ENCODE measurements around the gene RNPS1. TPM values are rescaled to one million over a fixed set of nuclear protein-coding genes. Genes with fewer than 3 reads are reported as not detected.

RNPS1 gene
- polyA plus RNA-seq, 12 donors: 151 to 206 (median 167) TPM; not detected in 1

GRCh38 chr16:2238838-2239675 lies 28.9 kb downstream of the RNPS1 start:
- DNase-seq: no peak

DNA sequence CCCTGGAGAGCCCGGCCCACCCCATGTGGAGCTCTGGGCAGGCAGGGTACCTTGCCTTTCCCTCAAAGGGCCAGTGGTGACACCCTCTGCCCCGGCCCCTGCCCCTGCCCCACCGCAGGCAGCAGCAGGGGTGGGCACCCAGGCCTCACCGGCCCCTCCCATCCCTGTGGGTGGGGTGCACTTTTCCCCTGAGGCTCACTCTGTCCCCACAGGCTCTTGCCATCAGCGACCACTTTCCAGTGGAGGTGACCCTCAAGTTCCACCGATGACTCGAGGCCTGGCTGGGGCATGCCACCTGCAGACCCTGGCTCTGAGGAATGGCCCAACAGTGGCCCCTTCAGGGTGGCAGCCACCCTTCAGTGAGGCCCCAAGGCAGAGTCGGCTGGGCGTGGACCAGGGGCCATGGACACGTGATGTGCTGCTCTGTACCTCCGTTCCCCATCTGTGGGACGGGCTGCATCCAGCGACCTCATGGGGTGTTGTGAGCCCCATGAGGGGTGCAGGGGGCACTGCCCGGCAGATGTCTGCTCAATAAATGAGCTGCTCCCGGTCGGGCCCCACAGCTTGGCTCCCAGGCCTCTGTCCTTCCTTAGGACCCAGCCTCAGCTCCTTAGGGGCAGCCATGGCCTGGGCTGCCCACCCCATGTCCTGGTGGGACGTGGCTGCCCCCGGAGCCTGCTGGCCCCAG lies 29.6 kb downstream of the RNPS1 start:
- DNase-seq: no peak

GRCh38 chr16:2237493-2238149 lies 30.3 kb downstream of the RNPS1 start:
- no peak for DNase-seq

DNA sequence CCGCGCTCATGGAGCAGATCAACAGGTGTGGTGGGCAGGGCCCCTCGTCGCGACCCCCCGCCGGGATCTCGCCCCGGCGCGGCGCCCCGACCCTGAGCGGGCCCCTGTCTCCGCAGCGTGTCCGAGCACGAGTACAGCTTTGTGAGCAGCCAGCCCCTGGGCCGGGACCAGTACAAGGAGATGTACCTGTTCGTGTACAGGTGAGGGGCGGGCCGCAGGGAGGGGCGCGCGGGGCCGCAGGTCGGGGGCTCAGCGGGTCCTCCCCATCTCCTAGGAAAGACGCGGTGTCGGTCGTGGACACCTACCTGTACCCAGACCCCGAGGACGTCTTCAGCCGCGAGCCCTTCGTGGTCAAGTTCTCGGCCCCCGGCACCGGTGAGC lies 30.8 kb downstream of the RNPS1 start:
- DNase-seq: no peak

GRCh38 chr16:2236337-2237101 lies 31.4 kb downstream of the RNPS1 start, which contains the start of gene DNASE1L2:
TSS of gene DNASE1L2 (plus strand) at chr16:2236444. CDS start at chr16:2236817, 373 bp downstream.
- DNase-seq: no peak

GRCh38 chr16:2235695-2236336 lies 32.1 kb downstream of the RNPS1 start:
- DNase-seq: no peak

GRCh38 chr16:2235234-2235651 lies 32.7 kb downstream of the RNPS1 start:
- DNase-seq: no peak

DNA sequence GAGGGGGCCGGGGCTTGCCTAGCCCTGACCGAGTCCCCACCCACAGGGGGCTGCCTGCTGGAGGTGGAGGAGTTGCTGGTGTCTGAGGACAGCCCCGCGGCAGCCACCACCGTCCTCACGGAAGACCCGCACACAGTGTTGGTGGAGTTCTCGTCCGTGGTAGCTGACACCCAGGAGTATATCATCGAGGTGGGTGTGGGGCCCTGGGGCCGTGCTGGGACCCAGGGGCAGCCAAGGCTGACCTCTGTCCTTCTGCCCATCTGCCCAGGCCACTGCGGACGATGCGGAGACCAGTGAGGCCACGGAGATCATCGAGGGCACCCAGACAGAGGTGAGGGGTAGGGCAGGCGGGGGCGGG lies 33.1 kb downstream of the RNPS1 start:
- no peak for DNase-seq

- DNase-seq: no peak
Observed at GRCh38 chr16:2233872-2234812, 33.8 kb downstream of the RNPS1 start.

- no peak for DNase-seq
Observed at GRCh38 chr16:2233046-2233775, 34.7 kb downstream of the RNPS1 start.

GRCh38 chr16:2232094-2232990 lies 35.6 kb downstream of the RNPS1 start:
- DNase-seq: no peak

GRCh38 chr16:2231016-2231931 lies 36.7 kb downstream of the RNPS1 start:
- no peak for DNase-seq

- DNase-seq: no peak
Observed at GRCh38 chr16:2230376-2230775, 37.5 kb downstream of the RNPS1 start.

DNA sequence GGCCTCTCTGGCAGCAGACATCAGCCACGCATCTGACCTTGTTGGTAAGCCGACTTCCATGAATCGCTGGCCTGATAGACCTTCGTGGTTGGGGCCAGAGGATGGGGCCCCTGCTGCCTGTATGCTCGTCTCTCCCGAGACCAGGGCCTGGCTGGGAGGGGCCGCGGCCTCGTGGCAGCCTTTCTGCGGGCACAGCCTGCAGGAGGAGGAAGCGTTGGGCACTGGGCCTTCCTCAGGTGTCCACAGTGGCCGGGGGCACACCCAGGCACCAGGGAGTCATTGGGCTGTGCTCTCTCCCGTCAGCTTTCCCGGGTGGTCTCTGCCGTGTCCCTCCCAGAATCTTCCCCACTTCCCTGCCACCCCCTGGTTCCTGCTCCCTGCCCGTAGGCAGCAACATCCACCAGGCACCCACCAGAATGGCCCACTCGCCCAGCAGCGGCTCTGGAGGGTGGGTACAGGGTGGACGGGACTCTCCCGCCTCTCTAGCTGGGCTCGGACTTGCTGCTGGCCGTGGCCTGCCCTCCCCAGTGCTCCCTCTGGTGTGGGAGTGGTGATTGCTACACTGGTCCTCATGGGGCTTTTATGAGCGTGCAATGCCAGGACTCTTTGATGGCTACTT lies 38.2 kb downstream of the RNPS1 start:
- DNase-seq: no peak

DNA sequence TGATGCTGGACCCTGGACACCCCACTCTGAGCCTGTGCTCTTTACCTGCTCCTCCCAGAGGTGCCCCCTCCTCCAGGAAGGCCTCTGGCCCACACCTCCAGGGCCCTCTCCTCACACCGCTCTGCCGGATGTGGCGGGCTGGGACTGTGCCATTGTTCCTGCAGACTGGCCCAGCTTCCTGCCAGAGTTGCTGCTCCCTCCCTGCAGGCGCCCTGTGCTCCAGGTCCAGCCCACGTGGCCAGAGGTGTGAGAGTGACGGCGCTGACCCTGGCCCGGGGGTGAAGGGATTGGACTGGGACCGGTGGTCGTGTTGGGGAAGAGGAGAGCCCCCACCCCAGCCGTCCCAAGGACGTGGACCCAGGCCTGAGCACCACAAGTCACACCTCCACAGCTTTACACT lies 38.8 kb downstream of the RNPS1 start:
- DNase-seq: no peak

DNA sequence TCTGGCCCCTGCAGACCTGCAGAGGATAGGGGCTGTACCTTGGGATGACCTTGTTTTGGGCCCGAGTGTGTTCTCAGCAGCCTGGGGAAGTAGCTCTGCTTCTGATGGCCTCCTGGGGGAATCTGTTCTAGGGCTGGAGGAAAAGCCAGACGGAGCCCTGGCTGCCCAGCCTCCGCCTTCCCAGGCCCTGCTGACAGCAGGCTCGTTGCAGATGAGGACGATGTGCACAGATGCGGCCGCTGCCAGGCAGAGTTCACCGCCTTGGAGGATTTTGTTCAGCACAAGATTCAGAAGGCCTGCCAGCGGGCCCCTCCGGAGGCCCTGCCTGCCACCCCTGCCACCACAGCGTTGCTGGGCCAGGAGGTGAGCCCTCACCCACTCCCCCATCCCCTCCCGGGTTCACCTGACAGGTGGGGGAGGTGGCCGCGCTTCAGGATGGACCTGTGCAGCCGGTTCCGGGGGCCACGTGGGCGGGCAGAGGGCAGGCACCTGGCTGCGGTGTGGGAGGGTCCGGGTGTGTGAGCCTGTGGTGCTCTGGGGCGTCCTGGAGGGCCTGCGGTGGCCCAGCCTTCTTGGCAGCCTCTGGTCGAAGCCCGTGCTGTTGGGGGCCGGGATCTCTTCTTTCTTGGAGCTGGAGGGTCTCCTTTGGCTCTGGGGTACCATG lies 39.6 kb downstream of the RNPS1 start:
- no peak for DNase-seq
